ENCODE data around the gene ARID2. TPM values are rescaled to one million over a fixed set of nuclear protein-coding genes. Genes with fewer than 3 reads are reported as not detected.

Gene ARID2
- total and polyA plus RNA-seq, 2 of the 13 experiments (the other 11 are each of a cell fraction or from before 2014, with no cell fraction given): 15.9 to 22.2 TPM

DNA sequence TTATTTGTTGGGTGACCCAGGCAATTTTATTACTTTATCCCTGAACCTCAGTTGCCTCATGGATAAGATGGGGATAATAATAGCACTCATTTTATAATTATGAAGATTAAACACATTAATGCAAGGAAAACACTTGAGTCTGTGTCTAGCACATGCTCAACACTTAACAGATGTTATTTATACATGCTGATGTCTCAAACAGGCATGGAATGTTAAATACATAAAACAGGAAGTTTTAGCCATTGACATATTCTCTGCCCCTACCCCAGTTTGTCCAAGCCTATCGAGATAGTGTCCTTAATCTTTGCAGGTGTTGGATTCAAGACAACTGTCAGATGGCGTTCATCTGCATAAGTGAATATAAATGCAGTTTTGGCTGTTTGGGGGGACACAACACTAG lies 151.0 kb downstream of the ARID2 start:
- Histone ChIP-seq H3K27ac (ENCODE audit: extremely low read length, insufficient read depth, low read length) (no peak overlapping the region), H3K4me2 (ENCODE audit: low read depth, low read length) (no peak overlapping the region), H3K4me1 (ENCODE audit: insufficient read depth, low read length) (no peaks in the 10 kb centered on the region), H3K4me3 (replicated peaks in 1 of 3; ENCODE audit: insufficient read depth in 1 of 3, low read depth in 2 of 3, low read length in 3 of 3) (no peak overlapping the region), H3K9me3 (ENCODE audit: low read length) (peaks cover 4% of the 10 kb centered on the region; the same call in 1 of the 2 replicates), H3K79me2 (ENCODE audit: insufficient read depth, low read length) (no peaks in the 10 kb centered on the region), H3K27me3 (ENCODE audit: control insufficient read depth in 1 of 2, insufficient read depth in 2 of 2, low read length in 2 of 2) (no peaks in the 10 kb centered on the region), H2AFZ (ENCODE audit: low read length) (no peak overlapping the region), H3K9ac (ENCODE audit: insufficient read depth, low read depth, low read length) (no peak overlapping the region), H3K36me3 (replicated peaks in 1 of 2; ENCODE audit: control insufficient read depth in 1 of 2, insufficient read depth in 2 of 2, low read length in 2 of 2) (peaks cover 5 to 41% of the 10 kb centered on the region in 2 experiments), H4K20me1 (ENCODE audit: insufficient read depth, low read length) (no peaks in the 10 kb centered on the region)
- no TSS peak for BruUV-seq (replicated peaks)
- ChIA-PET CTCF (ENCODE audit: low intra/inter-chr PET ratio, low total read pairs) (no interaction called here), POLR2A (no interaction called here)
- ATAC-seq (no peak), FAIRE-seq (no peak), DNase-seq (ENCODE audit: low spot score) (no peak)
- intact Hi-C loops (cut with micrococcal nuclease; ENCODE audit: unreplicated experiment): no loop called here
- TF ChIP-seq SNAI1 (CRISPR knock-in tag; IDR thresholded peaks at IDR 0.05; ENCODE audit: borderline replicate concordance) (no peak), TCF12 (IDR thresholded peaks at IDR 0.05) (no peak), TCF12 (CRISPR knock-in tag; IDR thresholded peaks at IDR 0.05) (no peak), ZNF430 (CRISPR knock-in tag; IDR thresholded peaks at IDR 0.05) (no peak)
- TF ChIP-seq, protein P1, sequence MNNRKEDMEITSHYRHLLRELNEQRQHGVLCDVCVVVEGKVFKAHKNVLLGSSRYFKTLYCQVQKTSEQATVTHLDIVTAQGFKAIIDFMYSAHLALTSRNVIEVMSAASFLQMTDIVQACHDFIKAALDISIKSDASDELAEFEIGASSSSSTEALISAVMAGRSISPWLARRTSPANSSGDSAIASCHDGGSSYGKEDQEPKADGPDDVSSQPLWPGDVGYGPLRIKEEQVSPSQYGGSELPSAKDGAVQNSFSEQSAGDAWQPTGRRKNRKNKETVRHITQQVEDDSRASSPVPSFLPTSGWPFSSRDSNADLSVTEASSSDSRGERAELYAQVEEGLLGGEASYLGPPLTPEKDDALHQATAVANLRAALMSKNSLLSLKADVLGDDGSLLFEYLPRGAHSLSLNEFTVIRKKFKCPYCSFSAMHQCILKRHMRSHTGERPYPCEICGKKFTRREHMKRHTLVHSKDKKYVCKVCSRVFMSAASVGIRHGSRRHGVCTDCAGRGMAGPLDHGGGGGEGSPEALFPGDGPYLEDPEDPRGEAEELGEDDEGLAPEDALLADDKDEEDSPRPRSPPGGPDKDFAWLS (CRISPR knock-in tag; IDR thresholded peaks at IDR 0.05; ENCODE audit: borderline replicate concordance): no peak
- TF ChIP-seq, protein P2, sequence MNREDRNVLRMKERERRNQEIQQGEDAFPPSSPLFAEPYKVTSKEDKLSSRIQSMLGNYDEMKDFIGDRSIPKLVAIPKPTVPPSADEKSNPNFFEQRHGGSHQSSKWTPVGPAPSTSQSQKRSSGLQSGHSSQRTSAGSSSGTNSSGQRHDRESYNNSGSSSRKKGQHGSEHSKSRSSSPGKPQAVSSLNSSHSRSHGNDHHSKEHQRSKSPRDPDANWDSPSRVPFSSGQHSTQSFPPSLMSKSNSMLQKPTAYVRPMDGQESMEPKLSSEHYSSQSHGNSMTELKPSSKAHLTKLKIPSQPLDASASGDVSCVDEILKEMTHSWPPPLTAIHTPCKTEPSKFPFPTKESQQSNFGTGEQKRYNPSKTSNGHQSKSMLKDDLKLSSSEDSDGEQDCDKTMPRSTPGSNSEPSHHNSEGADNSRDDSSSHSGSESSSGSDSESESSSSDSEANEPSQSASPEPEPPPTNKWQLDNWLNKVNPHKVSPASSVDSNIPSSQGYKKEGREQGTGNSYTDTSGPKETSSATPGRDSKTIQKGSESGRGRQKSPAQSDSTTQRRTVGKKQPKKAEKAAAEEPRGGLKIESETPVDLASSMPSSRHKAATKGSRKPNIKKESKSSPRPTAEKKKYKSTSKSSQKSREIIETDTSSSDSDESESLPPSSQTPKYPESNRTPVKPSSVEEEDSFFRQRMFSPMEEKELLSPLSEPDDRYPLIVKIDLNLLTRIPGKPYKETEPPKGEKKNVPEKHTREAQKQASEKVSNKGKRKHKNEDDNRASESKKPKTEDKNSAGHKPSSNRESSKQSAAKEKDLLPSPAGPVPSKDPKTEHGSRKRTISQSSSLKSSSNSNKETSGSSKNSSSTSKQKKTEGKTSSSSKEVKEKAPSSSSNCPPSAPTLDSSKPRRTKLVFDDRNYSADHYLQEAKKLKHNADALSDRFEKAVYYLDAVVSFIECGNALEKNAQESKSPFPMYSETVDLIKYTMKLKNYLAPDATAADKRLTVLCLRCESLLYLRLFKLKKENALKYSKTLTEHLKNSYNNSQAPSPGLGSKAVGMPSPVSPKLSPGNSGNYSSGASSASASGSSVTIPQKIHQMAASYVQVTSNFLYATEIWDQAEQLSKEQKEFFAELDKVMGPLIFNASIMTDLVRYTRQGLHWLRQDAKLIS (CRISPR knock-in tag; IDR thresholded peaks at IDR 0.05): no peak
- WGBS (ENCODE audit: low lambda C conversion rate): 97% methylated on average over 2 of the region's 2 CpGs
- in situ Hi-C loops (cut with HindIII; ENCODE audit: extremely low pct_ligation_motif_present, low pct_unique_long_range_greater_than_20kb): loop anchor here (25.0 kb wide), 1 partner anchor 343 kb away; no protein-coding TSS in a partner anchor

All from HepG2 (cell line).